ENCODE measurements around the gene WDSUB1.

WDSUB1 gene

GRCh38 chr2:159232456-159233170 lies 53.9 kb downstream of the WDSUB1 start:
- no peak overlapping the region for H3K9ac ChIP-seq (ENCODE audit: low read length)
- H3K9me3 ChIP-seq (ENCODE audit: control insufficient read depth, insufficient read depth, low read depth, low read length), result no peaks in the 10 kb centered on the region
- peaks cover 41% of the 10 kb centered on the region for H3K36me3 ChIP-seq (ENCODE audit: control insufficient read depth, insufficient read depth, low read length)
- H3K27ac ChIP-seq (ENCODE audit: low read depth, low read length), result no peak overlapping the region
- no peaks in the 10 kb centered on the region for H3K4me1 ChIP-seq (ENCODE audit: control insufficient read depth, insufficient read depth, low read length)
- no peak overlapping the region for H3K4me3 ChIP-seq (ENCODE audit: low read depth, low read length)
- no peaks in the 10 kb centered on the region for H3K27me3 ChIP-seq (ENCODE audit: control insufficient read depth, insufficient read depth, low read length)

GRCh38 chr2:159230145-159230877 lies 56.2 kb downstream of the WDSUB1 start:
- Histone ChIP-seq H3K4me1 (ENCODE audit: control insufficient read depth, insufficient read depth, low read length) (no peaks in the 10 kb centered on the region), H3K27ac (ENCODE audit: low read depth, low read length) (no peak overlapping the region), H3K9me3 (ENCODE audit: control insufficient read depth, insufficient read depth, low read depth, low read length) (no peaks in the 10 kb centered on the region), H3K4me3 (ENCODE audit: low read depth, low read length) (no peak overlapping the region), H3K9ac (ENCODE audit: low read length) (no peak overlapping the region), H3K36me3 (ENCODE audit: control insufficient read depth, insufficient read depth, low read length) (peaks cover 34% of the 10 kb centered on the region), H3K27me3 (ENCODE audit: control insufficient read depth, insufficient read depth, low read length) (no peaks in the 10 kb centered on the region)

- H3K9ac ChIP-seq (ENCODE audit: low read length), result no peak overlapping the region
- no peaks in the 10 kb centered on the region for H3K4me1 ChIP-seq (ENCODE audit: control insufficient read depth, insufficient read depth, low read length)
- H3K9me3 ChIP-seq (ENCODE audit: control insufficient read depth, insufficient read depth, low read depth, low read length), result no peaks in the 10 kb centered on the region
- peaks cover 30% of the 10 kb centered on the region; the same call in 1 of the 2 replicates for H3K36me3 ChIP-seq (ENCODE audit: control insufficient read depth, insufficient read depth, low read length)
- H3K27ac ChIP-seq (ENCODE audit: low read depth, low read length), result no peak overlapping the region
- H3K4me3 ChIP-seq (ENCODE audit: low read depth, low read length), result no peak overlapping the region
- H3K27me3 ChIP-seq (ENCODE audit: control insufficient read depth, insufficient read depth, low read length), result no peaks in the 10 kb centered on the region
Measured at GRCh38 chr2:159229476-159230144, 56.9 kb downstream of the WDSUB1 start.

GRCh38 chr2:159228081-159228581 lies 58.4 kb downstream of the WDSUB1 start:
- no peak overlapping the region for H3K27ac ChIP-seq (ENCODE audit: low read depth, low read length)
- no peaks in the 10 kb centered on the region for H3K9me3 ChIP-seq (ENCODE audit: control insufficient read depth, insufficient read depth, low read depth, low read length)
- no peaks in the 10 kb centered on the region for H3K4me1 ChIP-seq (ENCODE audit: control insufficient read depth, insufficient read depth, low read length)
- H3K4me3 ChIP-seq (ENCODE audit: low read depth, low read length), result no peak overlapping the region
- H3K27me3 ChIP-seq (ENCODE audit: control insufficient read depth, insufficient read depth, low read length), result no peaks in the 10 kb centered on the region
- peaks cover 37% of the 10 kb centered on the region; the same call in 1 of the 2 replicates for H3K36me3 ChIP-seq (ENCODE audit: control insufficient read depth, insufficient read depth, low read length)
- no peak overlapping the region for H3K9ac ChIP-seq (ENCODE audit: low read length)

GRCh38 chr2:159227467-159227866 lies 59.0 kb downstream of the WDSUB1 start:
- no peak overlapping the region for H3K27ac ChIP-seq (ENCODE audit: low read depth, low read length)

GRCh38 chr2:159226608-159227385 lies 59.7 kb downstream of the WDSUB1 start:
- Histone ChIP-seq H3K27ac (ENCODE audit: low read depth, low read length) (no peak overlapping the region), H3K9ac (ENCODE audit: low read length) (no peak overlapping the region), H3K36me3 (ENCODE audit: control insufficient read depth, insufficient read depth, low read length) (peaks cover 40% of the 10 kb centered on the region; the same call in 1 of the 2 replicates), H3K4me3 (ENCODE audit: low read depth, low read length) (no peak overlapping the region), H3K9me3 (ENCODE audit: control insufficient read depth, insufficient read depth, low read depth, low read length) (no peaks in the 10 kb centered on the region), H3K4me1 (ENCODE audit: control insufficient read depth, insufficient read depth, low read length) (no peaks in the 10 kb centered on the region), H3K27me3 (ENCODE audit: control insufficient read depth, insufficient read depth, low read length) (no peaks in the 10 kb centered on the region)

More at GRCh38 chr2:159227467-159227866, 59.0 kb downstream of the WDSUB1 start:
- H3K36me3 ChIP-seq (ENCODE audit: control insufficient read depth, insufficient read depth, low read length), result peaks cover 38% of the 10 kb centered on the region; the same call in 1 of the 2 replicates
- H3K4me3 ChIP-seq (ENCODE audit: low read depth, low read length), result no peak overlapping the region
- no peaks in the 10 kb centered on the region for H3K27me3 ChIP-seq (ENCODE audit: control insufficient read depth, insufficient read depth, low read length)
- H3K9me3 ChIP-seq (ENCODE audit: control insufficient read depth, insufficient read depth, low read depth, low read length), result no peaks in the 10 kb centered on the region
- no peak overlapping the region for H3K9ac ChIP-seq (ENCODE audit: low read length)
- no peaks in the 10 kb centered on the region for H3K4me1 ChIP-seq (ENCODE audit: control insufficient read depth, insufficient read depth, low read length)

GRCh38 chr2:159226059-159226461 lies 60.4 kb downstream of the WDSUB1 start:
- H3K27ac ChIP-seq (ENCODE audit: low read depth, low read length), result no peak overlapping the region
- H3K9me3 ChIP-seq (ENCODE audit: control insufficient read depth, insufficient read depth, low read depth, low read length), result no peaks in the 10 kb centered on the region
- peaks cover 40% of the 10 kb centered on the region; the same call in 1 of the 2 replicates for H3K36me3 ChIP-seq (ENCODE audit: control insufficient read depth, insufficient read depth, low read length)
- no peaks in the 10 kb centered on the region for H3K4me1 ChIP-seq (ENCODE audit: control insufficient read depth, insufficient read depth, low read length)
- H3K4me3 ChIP-seq (ENCODE audit: low read depth, low read length), result no peak overlapping the region
- H3K27me3 ChIP-seq (ENCODE audit: control insufficient read depth, insufficient read depth, low read length), result no peaks in the 10 kb centered on the region
- H3K9ac ChIP-seq (ENCODE audit: low read length), result no peak overlapping the region

GRCh38 chr2:159225025-159226016 lies 61.2 kb downstream of the WDSUB1 start:
- no peaks in the 10 kb centered on the region for H3K4me1 ChIP-seq (ENCODE audit: control insufficient read depth, insufficient read depth, low read length)
- H3K36me3 ChIP-seq (ENCODE audit: control insufficient read depth, insufficient read depth, low read length), result peaks cover 36% of the 10 kb centered on the region; the same call in 1 of the 2 replicates
- H3K27me3 ChIP-seq (ENCODE audit: control insufficient read depth, insufficient read depth, low read length), result no peaks in the 10 kb centered on the region
- no peaks in the 10 kb centered on the region for H3K9me3 ChIP-seq (ENCODE audit: control insufficient read depth, insufficient read depth, low read depth, low read length)
- no peak overlapping the region for H3K9ac ChIP-seq (ENCODE audit: low read length)
- no peak overlapping the region for H3K27ac ChIP-seq (ENCODE audit: low read depth, low read length)
- H3K4me3 ChIP-seq (ENCODE audit: low read depth, low read length), result no peak overlapping the region

- H3K9me3 ChIP-seq (ENCODE audit: control insufficient read depth, insufficient read depth, low read depth, low read length), result no peaks in the 10 kb centered on the region
- no peak overlapping the region for H3K4me3 ChIP-seq (ENCODE audit: low read depth, low read length)
- peaks cover 31% of the 10 kb centered on the region; the same call in 1 of the 2 replicates for H3K36me3 ChIP-seq (ENCODE audit: control insufficient read depth, insufficient read depth, low read length)
- no peak overlapping the region for H3K9ac ChIP-seq (ENCODE audit: low read length)
- no peaks in the 10 kb centered on the region for H3K4me1 ChIP-seq (ENCODE audit: control insufficient read depth, insufficient read depth, low read length)
- no peaks in the 10 kb centered on the region for H3K27me3 ChIP-seq (ENCODE audit: control insufficient read depth, insufficient read depth, low read length)
- H3K27ac ChIP-seq (ENCODE audit: low read depth, low read length), result no peak overlapping the region
Measured at GRCh38 chr2:159224061-159224813, 62.3 kb downstream of the WDSUB1 start.

Measured in HUES6 (cell line).